GM19025 (cell line): ENCODE data around the gene MSL2.
"Not testable (repeated sequence)": the region's sequence is repeated elsewhere in the genome, so short reads cannot be mapped to it uniquely, and the experiment has no call there.

Source experiments
- ATAC-seq: cut with Tn5 transposase; IDR thresholded peaks from one replicate; pipeline ENCODE4 v1.9.1; 2021; ENCODE audit warnings: mild to moderate bottlenecking, low read depth, moderate library complexity; ENCODE audit not compliant: unreplicated experiment

The MSL2 gene

DNA sequence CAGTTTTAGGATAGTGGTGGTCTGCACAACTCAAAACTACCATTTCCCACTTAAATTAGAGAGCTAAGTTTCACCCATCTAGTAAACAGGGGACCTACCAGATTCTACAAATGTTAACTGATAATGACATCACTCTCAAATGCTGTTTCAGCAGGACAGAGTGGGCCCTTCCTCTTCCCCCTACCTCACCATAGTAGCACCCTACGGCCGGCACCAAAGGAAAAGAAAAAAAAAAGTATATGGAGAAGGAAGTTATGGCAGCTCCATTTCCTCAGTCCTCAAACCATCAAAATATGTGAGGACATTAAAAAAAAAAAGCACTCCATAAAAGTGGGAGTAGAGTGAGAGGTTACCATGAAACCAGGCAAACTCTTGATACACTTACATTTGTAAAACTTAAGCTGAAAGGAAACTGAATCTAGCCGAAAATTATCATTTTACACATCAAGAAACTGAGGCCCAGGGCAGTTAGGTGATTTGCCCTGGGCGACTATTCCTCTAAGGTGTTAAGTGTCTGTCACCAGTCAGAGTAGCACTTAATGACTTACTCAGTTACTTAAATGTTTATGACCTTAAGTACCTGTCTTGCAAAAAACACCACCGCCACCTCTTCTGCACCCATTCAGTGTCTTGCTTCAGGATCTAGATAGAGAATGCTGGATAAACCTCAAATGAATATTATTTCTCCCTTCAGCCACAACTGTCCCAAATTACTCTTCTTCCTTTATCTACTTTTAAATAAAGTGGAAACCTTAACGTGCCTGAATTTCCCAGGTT is 2.7 kb downstream of the MSL2 start:
- no peak for ATAC-seq

GRCh38 chr3:136192831-136193230 is 3.3 kb downstream of the MSL2 start:
- ATAC-seq = no peak

DNA sequence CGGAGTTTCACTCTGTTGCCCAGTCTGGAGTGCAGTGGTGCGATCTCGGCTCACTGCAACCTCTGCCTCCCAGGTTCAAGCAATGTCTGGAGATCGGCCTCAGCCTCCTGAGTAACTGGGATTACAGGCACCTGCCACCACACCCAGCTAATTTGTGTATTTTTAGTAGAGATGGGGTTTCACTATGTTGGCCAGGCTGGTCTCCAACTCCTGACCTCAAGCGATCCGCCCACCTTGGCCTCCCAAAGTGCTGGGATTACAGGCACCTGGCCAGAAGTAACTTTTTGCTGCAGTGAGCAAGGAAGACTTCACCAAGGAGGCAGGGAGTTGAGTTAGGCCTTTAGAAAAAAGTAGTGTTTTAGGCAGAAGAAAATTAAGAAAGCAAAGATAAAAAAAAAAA is 3.9 kb downstream of the MSL2 start:
- ATAC-seq = not testable (repeated sequence)

DNA sequence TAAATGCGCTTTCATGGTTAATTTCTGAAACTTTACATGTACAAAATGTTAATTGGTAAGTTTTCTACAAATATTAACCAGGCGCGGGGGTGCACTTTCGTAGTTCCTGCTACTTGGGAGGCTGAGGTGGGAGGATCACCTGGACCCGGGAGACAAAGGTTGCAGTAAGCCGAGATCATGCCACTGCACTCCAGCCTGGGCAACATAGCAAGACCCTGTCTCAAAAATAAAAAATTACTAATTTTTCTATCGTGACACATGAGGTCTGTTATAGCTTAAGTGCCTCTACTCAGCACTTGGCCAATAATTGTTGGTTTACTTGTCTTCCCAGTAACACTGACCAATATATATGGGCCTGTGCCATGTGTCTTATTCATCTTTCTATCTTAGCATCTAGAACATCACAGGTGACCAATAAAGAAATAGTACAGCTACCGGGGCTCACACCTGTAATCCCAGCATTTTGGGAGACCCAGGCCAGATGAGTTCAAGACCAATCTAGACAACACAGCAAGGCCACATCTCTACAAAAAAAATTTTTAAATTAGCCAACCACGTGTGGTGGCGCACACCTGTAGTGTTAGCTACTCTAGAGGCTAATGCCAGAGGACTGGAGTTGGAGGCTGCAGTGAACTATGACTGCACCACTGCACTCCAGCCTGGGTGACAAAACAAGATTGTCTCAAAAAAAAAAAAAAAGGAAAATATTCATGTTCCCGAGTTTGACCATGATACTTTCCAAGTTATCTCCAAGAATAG is 6.1 kb downstream of the MSL2 start:
- ATAC-seq = no peak

- no peak for ATAC-seq
Measured at GRCh38 chr3:136189043-136189442, 7.1 kb downstream of the MSL2 start.

- ATAC-seq = no peak
Measured at GRCh38 chr3:136187868-136188267, 8.3 kb downstream of the MSL2 start.

DNA sequence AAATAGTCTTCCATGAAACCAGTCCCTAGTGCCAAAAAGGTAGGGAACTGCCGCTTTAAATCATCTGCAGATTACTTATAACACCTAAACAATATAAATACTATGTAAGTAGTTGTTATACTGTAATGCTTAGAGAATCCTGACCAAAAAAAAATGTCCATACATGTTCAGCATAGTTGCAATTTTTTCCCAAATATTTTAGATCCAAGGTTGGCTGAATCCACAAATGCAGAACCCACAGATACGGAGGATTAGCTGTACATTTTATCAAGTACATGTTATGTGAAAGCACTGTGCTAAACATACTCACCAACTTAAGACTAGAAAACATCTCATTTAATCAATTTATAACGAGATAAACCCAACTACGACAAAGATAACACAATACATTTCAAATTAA is 9.3 kb downstream of the MSL2 start:
- ATAC-seq = no peak

DNA sequence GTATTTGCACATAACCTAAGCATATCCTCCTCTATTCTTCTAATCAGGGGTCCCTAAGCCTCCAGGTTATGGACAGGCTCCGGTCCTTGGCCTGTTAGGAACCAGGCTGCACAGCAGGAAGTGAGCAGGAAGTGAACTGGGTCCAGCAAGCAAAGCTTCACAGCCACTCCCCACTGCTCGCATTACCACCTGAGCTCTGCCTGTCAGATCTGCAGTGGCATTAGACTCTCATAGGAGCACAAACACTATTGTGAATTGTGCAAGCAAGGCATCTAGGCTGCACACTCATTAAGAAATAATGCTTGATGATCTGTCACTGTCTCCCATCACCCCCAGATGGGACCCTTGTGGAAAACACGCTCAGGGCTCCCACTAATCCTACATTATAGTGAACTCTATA is 9.8 kb downstream of the MSL2 start:
- peak; percentile 64 for ATAC-seq

DNA sequence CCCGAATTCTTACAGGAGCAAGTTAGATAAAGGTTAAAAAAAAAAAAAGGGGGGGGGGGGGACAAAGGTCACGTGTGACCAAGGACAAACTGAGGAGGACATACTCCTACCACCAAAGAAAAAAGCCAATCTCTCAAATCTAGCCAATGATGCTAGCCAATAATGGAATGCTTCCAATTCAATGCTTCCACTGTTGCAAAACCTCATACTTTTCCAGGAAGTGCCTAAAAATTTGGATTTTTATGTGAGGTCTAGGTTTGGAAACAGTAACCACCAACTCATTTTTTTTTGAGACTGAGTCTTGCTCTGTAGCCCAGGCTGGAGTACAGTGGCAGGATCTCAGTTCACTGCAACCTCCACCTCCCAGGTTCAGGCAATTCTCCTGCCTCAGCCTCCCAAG is 11.4 kb downstream of the MSL2 start:
- ATAC-seq = no peak

DNA sequence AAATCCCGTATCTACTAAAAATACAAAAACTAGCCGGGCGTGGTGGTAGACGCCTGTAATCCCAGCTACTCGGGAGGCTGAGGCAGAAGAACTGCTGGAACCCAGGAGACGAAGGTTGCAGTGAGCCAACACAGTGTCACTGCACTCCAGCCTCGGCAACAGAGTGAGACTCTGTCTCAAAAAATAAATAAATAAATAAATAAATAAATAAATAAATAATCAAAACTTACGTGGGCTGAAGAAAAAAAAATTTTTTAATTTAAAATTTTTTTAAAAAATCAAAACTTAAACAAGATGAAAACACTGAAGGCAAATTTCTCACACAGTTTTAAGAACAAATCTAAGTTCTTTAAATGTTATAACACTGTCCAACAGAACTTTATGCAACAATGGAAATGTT is 14.4 kb downstream of the MSL2 start:
- no peak for ATAC-seq

- no peak for ATAC-seq
Measured at GRCh38 chr3:136177876-136178275, 18.3 kb downstream of the MSL2 start.

- ATAC-seq = no peak
Measured at GRCh38 chr3:136173939-136174490, 22.1 kb downstream of the MSL2 start.

DNA sequence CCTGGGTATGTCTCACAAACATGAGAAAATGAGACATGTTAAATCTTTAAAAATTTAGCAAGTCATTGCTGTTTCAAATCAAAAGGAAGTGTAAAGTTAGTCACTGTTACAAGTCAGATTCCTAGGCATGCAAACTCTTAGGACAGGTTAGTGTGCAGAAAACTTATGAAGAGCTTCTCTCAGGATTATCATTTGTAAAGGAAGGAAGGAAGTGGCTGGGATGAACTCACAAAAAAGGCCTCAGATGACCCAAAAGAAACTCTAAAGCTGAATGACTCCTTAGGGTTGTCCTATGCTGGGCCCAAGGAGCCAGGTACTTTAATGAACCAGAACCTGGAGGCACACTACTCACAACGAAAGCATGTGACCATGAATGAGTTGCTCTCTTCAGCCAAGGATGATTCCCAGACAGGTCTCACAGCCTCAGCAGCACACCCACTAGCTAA is 25.0 kb downstream of the MSL2 start:
- no peak for ATAC-seq

GRCh38 chr3:136168236-136168635 is 27.9 kb downstream of the MSL2 start:
- ATAC-seq = not testable (repeated sequence)

- ATAC-seq = no peak
Measured at GRCh38 chr3:136166507-136166906, 29.6 kb downstream of the MSL2 start.

DNA sequence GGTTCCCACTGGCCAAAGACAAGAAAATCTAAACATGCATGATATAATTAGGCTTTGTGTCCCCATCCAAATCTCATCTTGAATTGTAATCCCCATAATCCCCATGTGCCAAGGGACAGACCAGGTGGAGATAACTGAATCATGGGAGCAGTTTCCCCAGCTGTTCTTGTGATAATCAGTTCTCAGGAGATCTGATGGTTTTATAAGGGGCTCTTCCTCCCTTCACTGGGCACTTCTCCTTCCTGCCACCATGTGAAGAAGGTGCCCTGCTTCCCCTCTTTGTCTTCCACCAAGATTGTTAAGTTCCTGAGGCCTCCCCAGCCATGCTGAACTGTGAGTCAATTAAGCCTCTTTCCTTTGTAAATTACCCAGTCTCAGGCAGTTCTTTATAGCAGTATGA is 32.5 kb downstream of the MSL2 start:
- ATAC-seq = not testable (repeated sequence)

- no peak for ATAC-seq
Measured at GRCh38 chr3:136162322-136162721, 33.8 kb downstream of the MSL2 start.

DNA sequence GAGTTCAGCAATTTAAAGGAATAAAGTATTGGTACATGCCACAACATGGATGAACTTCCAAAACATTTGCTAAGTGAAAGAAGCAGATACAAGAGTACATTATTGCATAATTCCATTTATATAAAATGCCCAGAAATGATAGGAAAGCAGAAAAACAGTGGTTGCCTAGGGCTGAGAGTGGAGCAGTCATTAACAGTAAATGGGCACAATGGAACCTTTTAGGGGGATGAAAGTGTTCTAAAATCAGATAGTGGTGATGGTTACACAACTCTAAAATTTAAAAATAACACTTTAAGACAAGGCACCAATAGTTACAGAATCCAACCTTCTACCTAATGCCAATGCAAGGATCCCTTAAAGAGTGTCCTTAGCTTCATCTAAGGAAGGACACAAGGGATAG is 34.6 kb downstream of the MSL2 start:
- ATAC-seq = no peak

DNA sequence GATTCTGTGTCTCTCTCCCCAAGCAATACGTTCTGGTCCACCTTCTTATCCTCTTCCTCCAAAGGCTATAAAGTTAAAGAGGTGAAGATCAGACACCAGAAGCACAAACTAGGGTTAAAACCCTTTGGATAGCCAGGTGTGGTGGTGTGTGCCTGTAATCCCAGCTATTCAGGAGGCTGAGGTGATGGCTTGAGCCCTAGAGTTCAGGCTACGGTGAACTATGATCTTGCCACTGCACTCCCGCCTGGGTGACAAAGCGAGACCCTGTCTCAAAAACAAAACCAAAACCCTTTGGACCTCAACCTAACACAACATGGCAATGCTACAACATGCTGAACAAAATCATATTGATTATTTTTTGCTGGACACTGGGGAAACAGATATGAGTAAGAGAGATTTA is 43.2 kb downstream of the MSL2 start:
- no peak for ATAC-seq

GRCh38 chr3:136152176-136152843 is 43.8 kb downstream of the MSL2 start:
- ATAC-seq = no peak

DNA sequence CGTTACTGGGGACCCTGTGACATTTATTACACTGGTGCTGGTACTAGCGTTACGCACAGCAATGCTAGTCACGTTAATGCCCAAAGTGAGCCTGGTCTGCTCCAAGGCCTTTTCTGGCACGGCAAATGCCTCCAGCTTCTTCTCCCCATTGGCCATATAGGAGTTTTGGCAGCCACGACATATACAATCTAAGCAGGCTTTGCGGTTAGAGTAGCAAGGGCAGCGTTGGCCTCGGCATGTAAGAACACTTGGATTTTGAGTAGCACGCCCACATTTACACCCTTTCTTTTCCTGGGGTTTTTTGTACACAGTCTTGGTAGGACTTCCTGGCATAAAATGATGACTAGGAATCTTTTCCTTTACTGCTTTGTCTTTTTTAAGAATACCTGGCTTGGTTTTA is 44.9 kb downstream of the MSL2 start:
- no peak for ATAC-seq
